Uterus (tissue), 4 donors: ENCODE data around the gene CALML6. TPM values are rescaled to one million over a fixed set of nuclear protein-coding genes. Genes with fewer than 3 reads are reported as not detected.

Source experiments
- DNase-seq, 2 donors: peaks; one replicate each; pipeline ENCODE4 v3.0.0-alpha.2; 2019 to 2020
- H3K27ac ChIP-seq, 2 donors: fragments of 200-600 bp; sonication (generic); 1 replicate in 1 of 2; 2 replicates in 1 of 2; pipeline ENCODE4 v1.5.1; 2016 to 2018
- H3K27me3 ChIP-seq, 2 donors: fragments of 200-600 bp; sonication (generic); one replicate each; pipeline ENCODE4 v1.5.1; 2018 to 2019; ENCODE audit warnings: control low read depth in 1 of 2
- H3K36me3 ChIP-seq, 2 donors: fragments of 200-600 bp; sonication (generic); one replicate each; pipeline ENCODE4 v1.5.1; 2019; ENCODE audit warnings: control low read depth in 1 of 2
- H3K4me1 ChIP-seq, 2 donors: fragments of 200-600 bp; sonication (generic); one replicate each; pipeline ENCODE4 v1.5.1; 2018 to 2019; ENCODE audit warnings: control low read depth in 1 of 2
- H3K4me3 ChIP-seq, 2 donors: fragments of 200-600 bp; sonication (generic); 1 replicate in 1 of 2; 2 replicates in 1 of 2; pipeline ENCODE4 v1.5.1; 2018 to 2019; ENCODE audit warnings: mild to moderate bottlenecking in 1 of 2
- H3K9me3 ChIP-seq, 2 donors: fragments of 200-600 bp; sonication (generic); one replicate each; pipeline ENCODE4 v1.5.1; 2019; ENCODE audit warnings: control low read depth in 1 of 2
- CTCF ChIP-seq, 4 experiments: fragments of 200-600 bp in 2 of 4; fragments of 450-650 bp in 2 of 4; sonication (generic) in 2 of 4; IDR thresholded peaks; one replicate each; pipeline ENCODE4 v1.5.1; 2016 to 2019; ENCODE audit warnings: antibody characterized with exemption in 4 of 4, mild to moderate bottlenecking in 2 of 4, moderate library complexity in 1 of 4
- POLR2A ChIP-seq, 2 donors: fragments of 450-650 bp; IDR thresholded peaks; one replicate each; pipeline ENCODE4 v1.6.1; 2016; ENCODE audit warnings: antibody characterized with exemption in 2 of 2, mild to moderate bottlenecking in 1 of 2, moderate library complexity in 1 of 2
- intact Hi-C: fragments of 100-400 bp; cut with DNase I; formaldehyde crosslinking; loops from one replicate; pipeline ENCODE4 v1.15.1; 2023; ENCODE audit warnings: low total_unique reads
- total RNA-seq, 4 donors: library from RNA; depleted of rRNA in 3 of 4; stranded (reverse); fragments of >200 nt in 3 of 4; gene quantifications; one replicate each; pipeline versions ENCODE4 v1.1.0 to v1.2.4, GENCODE V29; 2014 to 2023
- donor health status: DM: yes; HTN: yes; CAD: no.

The CALML6 gene
- total RNA-seq, 4 donors from 2014 or later: 0.58 TPM; not detected in 3

GRCh38 chr1:1954831-1955441, 39.9 kb downstream of the CALML6 start:
- Histone ChIP-seq H3K27me3 (no peaks in the 10 kb centered on the region), H3K4me1 (no peaks in the 10 kb centered on the region), H3K27ac (no peak overlapping the region), H3K4me3 (no peak overlapping the region), H3K9me3 (no peaks in the 10 kb centered on the region), H3K36me3 (no peaks in the 10 kb centered on the region)
- intact Hi-C loops: no loop called here
- TF ChIP-seq CTCF (IDR thresholded peaks at IDR 0.05) (no peak), POLR2A (IDR thresholded peaks at IDR 0.05) (no peak)
- no peak for DNase-seq

- no peak for DNase-seq
- no peak overlapping the region for H3K27ac ChIP-seq
These were observed 40.6 kb downstream of the CALML6 start for GRCh38 chr1:1955621-1956094.

GRCh38 chr1:1956101-1956500, 41.0 kb downstream of the CALML6 start:
- H3K4me3 ChIP-seq: no peak overlapping the region
- H3K36me3 ChIP-seq: no peaks in the 10 kb centered on the region
- H3K4me1 ChIP-seq: no peaks in the 10 kb centered on the region
- TF ChIP-seq POLR2A (IDR thresholded peaks at IDR 0.05) (no peak), CTCF (IDR thresholded peaks at IDR 0.05) (no peak)
- no peaks in the 10 kb centered on the region for H3K9me3 ChIP-seq
- no peak overlapping the region for H3K27ac ChIP-seq
- H3K27me3 ChIP-seq: no peaks in the 10 kb centered on the region
- no peak for DNase-seq
- intact Hi-C loops: no loop called here

More at GRCh38 chr1:1955621-1956094, 40.6 kb downstream of the CALML6 start:
- H3K4me1 ChIP-seq: no peaks in the 10 kb centered on the region
- H3K4me3 ChIP-seq: no peak overlapping the region
- no peaks in the 10 kb centered on the region for H3K36me3 ChIP-seq
- TF ChIP-seq CTCF (IDR thresholded peaks at IDR 0.05) (no peak), POLR2A (IDR thresholded peaks at IDR 0.05) (no peak)
- intact Hi-C loops: no loop called here
- H3K9me3 ChIP-seq: no peaks in the 10 kb centered on the region
- no peaks in the 10 kb centered on the region for H3K27me3 ChIP-seq

- intact Hi-C loops: no loop called here
- Histone ChIP-seq H3K36me3 (no peaks in the 10 kb centered on the region), H3K27me3 (no peaks in the 10 kb centered on the region), H3K9me3 (no peaks in the 10 kb centered on the region), H3K4me3 (no peak overlapping the region), H3K4me1 (no peaks in the 10 kb centered on the region), H3K27ac (no peak overlapping the region)
- no peak for DNase-seq
- TF ChIP-seq CTCF (IDR thresholded peaks at IDR 0.05): no peak
- no peak for TF ChIP-seq POLR2A (IDR thresholded peaks at IDR 0.05)
These were observed 41.8 kb downstream of the CALML6 start for GRCh38 chr1:1956586-1957532.

GRCh38 chr1:1957533-1957961, 42.5 kb downstream of the CALML6 start:
- no peak for TF ChIP-seq CTCF (IDR thresholded peaks at IDR 0.05)
- no peak for TF ChIP-seq POLR2A (IDR thresholded peaks at IDR 0.05)
- Histone ChIP-seq H3K27ac (no peak overlapping the region), H3K9me3 (no peaks in the 10 kb centered on the region), H3K27me3 (no peaks in the 10 kb centered on the region), H3K4me1 (no peaks in the 10 kb centered on the region), H3K36me3 (no peaks in the 10 kb centered on the region), H3K4me3 (no peak overlapping the region)
- no peak for DNase-seq
- intact Hi-C loops: no loop called here
